HUES48 (cell line): ENCODE measurements around the gene DHTKD1.
A peak's percentile ranks its signal among the peaks of the same experiment; 100 is the strongest.

Experiments used
- H3K27ac ChIP-seq: one replicate; pipeline ENCODE4 v1.7.0; 2013; ENCODE audit warnings: low read depth, low read length, inconsistent platforms
- H3K27me3 ChIP-seq: 2 replicates; pipeline ENCODE4 v1.6.1; 2013; ENCODE audit warnings: mild to moderate bottlenecking, low read length; ENCODE audit not compliant: control insufficient read depth, insufficient read depth
- H3K36me3 ChIP-seq: 2 replicates; pipeline ENCODE4 v1.6.1; 2013; ENCODE audit warnings: low read length; ENCODE audit not compliant: control insufficient read depth, insufficient read depth
- H3K4me1 ChIP-seq: 2 replicates; pipeline ENCODE4 v1.6.1; 2013; ENCODE audit warnings: mild to moderate bottlenecking, low read length; ENCODE audit not compliant: control insufficient read depth, insufficient read depth
- H3K4me3 ChIP-seq: 2 replicates; pipeline ENCODE4 v1.5.1; 2013; ENCODE audit warnings: mild to moderate bottlenecking, low read depth, low read length
- H3K9ac ChIP-seq: 2 replicates; pipeline ENCODE4 v1.6.1; 2013; ENCODE audit warnings: mild to moderate bottlenecking, low read depth, low read length, moderate library complexity
- H3K9me3 ChIP-seq: 2 replicates; pipeline ENCODE4 v1.6.1; 2013; ENCODE audit warnings: low read length; ENCODE audit not compliant: control insufficient read depth, insufficient read depth

Gene DHTKD1

DNA sequence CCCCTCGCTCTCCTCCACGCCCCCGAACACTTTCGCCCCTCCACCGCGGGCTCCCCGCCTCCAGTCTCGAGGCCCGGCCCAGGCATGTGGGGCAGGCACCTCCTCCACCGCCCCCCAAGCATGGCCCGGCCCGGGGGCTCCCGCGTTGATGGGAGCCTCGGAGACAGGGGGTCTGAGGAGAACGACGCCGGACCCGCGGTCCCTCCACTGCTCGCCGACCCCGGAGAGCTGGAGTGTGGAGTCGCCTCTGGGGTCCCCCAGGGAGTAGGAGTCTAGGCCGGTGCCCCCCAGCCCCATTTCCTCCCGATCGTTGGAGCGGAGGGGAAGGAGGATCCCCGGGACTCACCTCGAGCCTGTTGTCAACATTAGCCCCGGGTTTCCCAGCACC, 26.4 kb upstream of the DHTKD1 start:
- peak overlapping the region; percentile 84 for H3K9ac ChIP-seq
- H3K27ac ChIP-seq, result peak overlapping the region; percentile 100
- H3K4me3 ChIP-seq, result peak overlapping the region; percentile 91
- H3K36me3 ChIP-seq, result no peaks in the 10 kb centered on the region
- no peaks in the 10 kb centered on the region for H3K27me3 ChIP-seq
- H3K4me1 ChIP-seq, result peaks cover 13% of the 10 kb centered on the region
- H3K9me3 ChIP-seq, result no peaks in the 10 kb centered on the region

DNA sequence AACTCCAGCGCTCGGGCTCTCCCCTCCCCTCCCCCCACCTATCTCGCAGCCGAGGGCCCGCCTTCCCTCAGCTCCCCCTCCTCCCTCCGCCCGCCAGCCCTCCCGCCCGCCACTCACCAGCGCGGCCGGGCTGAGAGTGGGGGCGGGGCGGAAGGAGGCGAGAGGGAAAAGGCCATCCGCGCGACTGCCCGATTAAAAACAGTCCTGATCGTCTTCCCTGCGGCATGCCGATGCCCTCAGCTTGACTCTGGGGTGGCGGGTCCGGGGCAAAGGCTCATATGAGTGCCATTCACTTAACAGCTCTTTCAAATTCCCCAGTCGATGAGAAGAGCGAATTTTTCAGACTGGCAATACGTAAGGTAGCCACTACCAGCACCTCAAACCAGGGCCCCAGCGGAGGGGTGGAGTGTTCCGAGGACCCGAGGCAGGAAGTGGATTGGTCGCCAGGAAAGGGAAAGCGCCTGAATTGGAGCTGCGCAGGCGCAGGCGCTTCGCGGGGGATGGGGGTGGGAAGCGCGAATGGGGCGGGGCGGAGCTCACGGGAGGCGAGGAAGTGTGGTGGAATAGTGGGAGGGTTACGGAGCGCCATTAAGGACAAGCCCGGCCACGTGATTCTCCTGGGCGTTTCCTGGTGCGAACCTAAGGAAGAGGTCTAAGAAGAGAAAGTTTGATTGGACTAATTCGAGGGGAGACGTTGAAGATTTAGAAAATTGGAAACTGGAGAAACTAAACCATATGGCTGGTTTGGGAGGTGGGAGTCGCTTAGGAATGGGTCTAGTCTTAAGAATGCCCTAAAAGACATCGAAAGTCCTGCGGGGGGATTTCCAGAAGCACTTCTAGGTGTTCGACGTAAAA, 25.7 kb upstream of the DHTKD1 start, which contains the start of gene UPF2:
Gene UPF2 (minus strand): TSS at position 13 of the 855 bp plus-strand sequence. CDS start 7,386 bp downstream, outside the sequence.
- Histone ChIP-seq H3K9me3 (no peaks in the 10 kb centered on the region), H3K9ac (peak within 1 kb of the TSS; percentile 100), H3K27ac (peak within 1 kb of the TSS; percentile 100), H3K4me1 (peaks cover 13% of the 10 kb centered on the region), H3K36me3 (no peaks in the 10 kb centered on the region), H3K4me3 (peak within 1 kb of the TSS; percentile 91), H3K27me3 (no peaks in the 10 kb centered on the region)

DNA sequence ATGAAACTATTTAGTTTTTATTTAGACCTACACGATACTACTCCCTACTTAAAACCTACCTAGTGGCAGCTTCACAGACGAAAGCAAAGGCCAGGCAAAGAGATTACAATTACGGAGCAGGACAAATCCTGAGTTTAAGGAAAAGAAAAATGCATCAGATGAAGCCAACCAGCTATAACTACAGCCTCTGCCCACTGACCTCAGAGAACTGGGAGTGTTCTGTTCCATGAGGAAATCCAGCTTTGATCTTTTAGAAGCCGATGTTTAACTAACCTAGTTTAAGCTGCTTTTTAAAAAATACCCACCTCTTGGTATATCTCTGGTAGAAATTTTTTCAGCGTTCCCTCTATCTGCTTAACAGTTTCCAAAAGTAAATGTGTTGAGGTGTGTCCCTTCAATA, 23.2 kb upstream of the DHTKD1 start:
- H3K36me3 ChIP-seq, result no peaks in the 10 kb centered on the region
- H3K4me1 ChIP-seq, result peaks cover 13% of the 10 kb centered on the region
- H3K27ac ChIP-seq, result no peak overlapping the region
- H3K4me3 ChIP-seq, result no peak overlapping the region
- H3K27me3 ChIP-seq, result no peaks in the 10 kb centered on the region
- no peaks in the 10 kb centered on the region for H3K9me3 ChIP-seq
- H3K9ac ChIP-seq, result no peak overlapping the region

DNA sequence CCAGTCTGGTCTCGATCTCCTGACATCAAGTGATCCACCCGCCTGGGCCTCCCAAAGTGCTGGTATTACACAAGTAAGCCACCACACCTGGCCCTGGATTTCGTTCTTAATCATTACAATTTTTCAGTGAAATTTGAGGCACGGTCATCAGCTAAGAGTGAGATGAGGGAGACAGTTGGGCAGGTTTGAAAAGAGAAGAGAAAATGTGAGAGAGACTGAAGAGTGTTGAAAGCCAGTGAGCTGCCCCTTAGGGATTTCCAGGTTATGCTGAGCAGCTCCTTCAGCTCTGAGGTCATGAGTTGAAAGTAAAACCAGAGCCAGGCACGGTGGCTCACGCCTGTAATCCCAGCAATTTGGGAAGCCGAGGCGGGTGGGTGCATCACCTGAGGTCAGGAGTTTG, 20.2 kb upstream of the DHTKD1 start:
- no peak overlapping the region for H3K9ac ChIP-seq
- no peaks in the 10 kb centered on the region for H3K9me3 ChIP-seq
- no peak overlapping the region for H3K27ac ChIP-seq
- no peak overlapping the region for H3K4me3 ChIP-seq
- H3K36me3 ChIP-seq, result no peaks in the 10 kb centered on the region
- peaks cover 4% of the 10 kb centered on the region; the same call in 1 of the 2 replicates for H3K4me1 ChIP-seq
- H3K27me3 ChIP-seq, result no peaks in the 10 kb centered on the region

DNA sequence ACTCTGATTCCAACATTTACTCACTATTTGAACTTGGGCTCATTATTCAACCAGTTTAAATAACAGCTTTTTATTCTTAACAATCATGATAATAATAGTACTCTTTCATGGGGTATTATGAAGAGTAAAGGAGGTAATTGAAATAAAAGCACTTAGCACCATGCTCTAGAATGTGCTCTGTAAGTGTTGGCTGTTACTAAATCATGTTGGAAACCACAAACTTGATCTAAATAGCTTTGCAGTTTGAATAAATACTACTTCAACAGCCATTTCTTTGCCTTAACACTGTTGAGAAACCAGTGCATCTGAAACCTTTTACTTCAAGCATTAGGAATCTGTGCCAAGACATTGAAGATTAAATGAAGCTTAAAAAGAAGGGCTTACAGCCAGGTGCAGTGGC, 18.2 kb upstream of the DHTKD1 start:
- no peaks in the 10 kb centered on the region for H3K9me3 ChIP-seq
- H3K4me1 ChIP-seq, result no peaks in the 10 kb centered on the region
- no peaks in the 10 kb centered on the region for H3K36me3 ChIP-seq
- no peak overlapping the region for H3K4me3 ChIP-seq
- no peak overlapping the region for H3K9ac ChIP-seq
- no peaks in the 10 kb centered on the region for H3K27me3 ChIP-seq
- H3K27ac ChIP-seq, result no peak overlapping the region

DNA sequence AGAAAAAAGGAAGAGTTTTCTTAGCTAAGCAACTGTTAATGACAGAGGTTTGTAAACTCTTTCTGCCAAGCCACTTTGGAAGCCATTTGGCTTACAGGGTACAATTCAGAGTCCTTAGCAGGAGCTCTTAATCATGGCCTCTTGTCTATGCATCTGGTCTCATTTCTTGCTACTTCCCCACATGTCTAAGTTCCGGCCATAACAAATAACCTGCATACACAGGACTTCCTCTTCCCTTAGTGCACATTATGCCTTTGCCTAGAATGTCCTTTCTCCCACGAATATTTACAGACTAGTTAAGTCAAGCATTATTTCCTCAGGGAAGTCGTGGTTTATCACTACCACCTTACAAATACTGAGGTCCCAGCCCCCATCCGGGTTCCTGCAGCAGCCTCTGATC, 17.5 kb upstream of the DHTKD1 start:
- Histone ChIP-seq H3K36me3 (no peaks in the 10 kb centered on the region), H3K4me3 (no peak overlapping the region), H3K27me3 (no peaks in the 10 kb centered on the region), H3K27ac (no peak overlapping the region), H3K9ac (no peak overlapping the region), H3K4me1 (no peaks in the 10 kb centered on the region), H3K9me3 (no peaks in the 10 kb centered on the region)

DNA sequence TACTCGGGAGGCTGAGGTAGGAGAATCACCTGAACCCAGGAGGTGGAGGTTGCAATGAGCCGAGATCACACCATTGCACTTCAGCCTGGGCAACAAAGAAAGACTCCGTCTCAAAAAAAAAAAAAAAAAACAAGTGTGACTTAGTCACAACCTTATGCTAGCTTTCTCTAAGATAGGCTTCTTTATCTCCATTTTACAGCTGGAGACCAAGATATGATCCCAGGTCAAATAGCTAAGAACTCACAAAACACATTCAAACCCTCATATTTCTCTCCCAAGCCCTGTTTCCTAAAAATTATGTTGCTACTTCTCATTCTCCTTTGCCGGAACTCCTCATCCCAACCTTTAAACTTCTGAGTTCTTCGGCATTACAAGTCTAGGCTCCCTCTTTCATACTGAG, 13.0 kb upstream of the DHTKD1 start:
- H3K36me3 ChIP-seq, result no peaks in the 10 kb centered on the region
- H3K4me3 ChIP-seq, result no peak overlapping the region
- H3K27ac ChIP-seq, result no peak overlapping the region
- no peaks in the 10 kb centered on the region for H3K4me1 ChIP-seq
- H3K27me3 ChIP-seq, result no peaks in the 10 kb centered on the region
- no peak overlapping the region for H3K9ac ChIP-seq
- H3K9me3 ChIP-seq, result no peaks in the 10 kb centered on the region

DNA sequence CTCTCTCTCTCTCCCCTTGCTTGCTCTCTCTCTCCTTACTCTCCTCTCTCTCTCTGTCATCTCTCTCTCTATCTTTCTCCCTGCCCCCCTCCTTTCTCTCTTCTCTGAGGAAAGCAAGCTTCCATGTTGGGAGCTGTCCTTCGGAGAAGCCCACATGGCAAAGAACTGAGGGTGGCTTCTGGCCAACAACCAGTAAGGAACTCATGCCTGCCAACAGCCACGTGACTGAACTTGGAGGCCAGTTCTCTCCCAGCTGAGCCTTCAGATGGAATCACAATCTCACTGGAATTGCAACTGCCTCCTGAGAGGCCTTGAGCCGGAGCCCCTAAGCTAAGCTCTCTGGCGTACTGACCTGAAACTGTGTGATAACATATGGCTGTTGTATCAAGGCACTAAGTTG, 12.0 kb upstream of the DHTKD1 start:
- H3K4me3 ChIP-seq, result no peak overlapping the region
- H3K36me3 ChIP-seq, result no peaks in the 10 kb centered on the region
- H3K27ac ChIP-seq, result no peak overlapping the region
- no peaks in the 10 kb centered on the region for H3K27me3 ChIP-seq
- no peak overlapping the region for H3K9ac ChIP-seq
- no peaks in the 10 kb centered on the region for H3K9me3 ChIP-seq
- no peaks in the 10 kb centered on the region for H3K4me1 ChIP-seq

DNA sequence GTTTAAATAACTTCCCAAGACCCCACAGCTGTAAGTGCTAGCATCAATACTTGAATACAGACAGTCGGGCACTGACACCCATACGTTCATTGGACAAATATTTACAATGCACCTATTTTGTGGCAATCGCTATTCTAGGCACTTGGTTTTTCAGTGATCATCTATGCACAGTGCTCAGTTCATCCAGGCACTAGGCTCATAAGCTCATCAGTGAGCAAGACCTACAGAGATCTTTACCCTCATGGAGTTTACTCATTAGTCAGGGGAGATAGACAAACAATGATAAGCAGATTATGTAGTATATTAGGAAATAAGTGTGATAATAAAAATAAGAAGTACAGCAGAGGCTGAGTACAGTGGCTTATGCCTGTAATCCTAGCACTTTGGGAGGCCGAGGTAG, 7.6 kb upstream of the DHTKD1 start:
- H3K27ac ChIP-seq, result no peak overlapping the region
- H3K4me3 ChIP-seq, result no peak overlapping the region
- H3K9me3 ChIP-seq, result no peaks in the 10 kb centered on the region
- H3K36me3 ChIP-seq, result no peaks in the 10 kb centered on the region
- H3K4me1 ChIP-seq, result peaks cover 10% of the 10 kb centered on the region; the same call in 1 of the 2 replicates
- no peak overlapping the region for H3K9ac ChIP-seq
- H3K27me3 ChIP-seq, result no peaks in the 10 kb centered on the region

DNA sequence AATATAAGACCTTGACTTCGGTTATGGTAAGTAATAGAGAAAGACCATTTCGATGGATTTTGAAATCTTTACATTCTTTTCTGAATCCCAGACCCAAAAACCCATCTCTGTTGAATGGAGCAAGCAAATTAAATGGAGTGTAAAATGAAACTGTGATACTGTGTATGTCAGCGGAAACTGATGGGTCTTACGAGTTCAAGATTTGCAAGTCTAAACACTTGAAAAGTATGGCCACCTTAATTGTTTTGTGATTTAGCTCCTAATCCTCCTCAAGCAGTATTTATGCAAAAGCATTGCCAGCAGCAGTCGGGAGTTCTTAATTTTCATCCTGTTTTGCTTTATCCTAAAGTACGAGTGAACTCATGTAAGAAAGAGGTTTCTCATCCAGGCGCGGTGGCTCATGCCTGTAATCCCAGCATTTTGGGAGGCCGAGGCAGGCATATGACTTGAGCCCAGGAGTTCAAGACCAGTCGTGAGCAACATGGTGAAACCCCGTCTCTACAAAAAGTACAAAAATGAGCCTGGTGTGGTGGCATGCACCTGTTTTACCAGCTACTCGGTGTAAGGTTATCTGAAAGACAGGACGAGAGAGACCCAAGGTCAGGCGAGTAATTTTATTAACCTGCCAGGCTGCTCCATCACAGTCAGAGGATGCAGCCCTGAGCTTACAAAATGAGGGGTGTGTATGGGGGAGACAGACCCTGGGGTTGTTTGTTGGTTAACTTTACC, 5.8 kb upstream of the DHTKD1 start:
- H3K4me3 ChIP-seq, result no peak overlapping the region
- no peaks in the 10 kb centered on the region for H3K9me3 ChIP-seq
- H3K4me1 ChIP-seq, result peaks cover 10% of the 10 kb centered on the region; the same call in 1 of the 2 replicates
- no peak overlapping the region for H3K27ac ChIP-seq
- no peaks in the 10 kb centered on the region for H3K27me3 ChIP-seq
- H3K36me3 ChIP-seq, result no peaks in the 10 kb centered on the region
- H3K9ac ChIP-seq, result no peak overlapping the region

DNA sequence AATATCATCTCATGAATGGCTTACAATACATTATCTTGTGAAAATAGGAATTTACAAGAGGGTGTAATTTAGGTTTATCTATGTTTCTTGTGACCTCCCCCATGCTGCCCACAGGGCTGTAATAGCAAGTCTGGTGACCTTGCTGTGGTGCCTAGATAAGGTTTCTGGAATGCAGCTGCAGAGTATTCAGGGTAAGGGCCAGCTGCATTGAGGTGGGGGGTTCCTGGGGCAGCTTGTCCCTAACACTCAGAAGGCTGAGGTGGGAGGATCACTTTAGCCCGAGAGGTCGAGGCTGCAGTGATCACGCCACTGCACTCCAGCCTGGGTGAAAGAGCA, 5.3 kb upstream of the DHTKD1 start:
- Histone ChIP-seq H3K27ac (no peak overlapping the region), H3K9ac (no peak overlapping the region), H3K4me3 (no peak overlapping the region)

More for the DNA sequence above, 5.3 kb upstream of the DHTKD1 start:
- peaks cover 10% of the 10 kb centered on the region; the same call in 1 of the 2 replicates for H3K4me1 ChIP-seq
- no peaks in the 10 kb centered on the region for H3K36me3 ChIP-seq
- no peaks in the 10 kb centered on the region for H3K9me3 ChIP-seq
- H3K27me3 ChIP-seq, result no peaks in the 10 kb centered on the region
